GM12878 (cell line): Measurements from ENCODE around the gene CAMK2D. TPM values are rescaled to one million over a fixed set of nuclear protein-coding genes. Genes with fewer than 3 reads are reported as not detected.
A peak's percentile ranks its signal among the peaks of the same experiment; 100 is the strongest.

ENCODE experiments used
- ATAC-seq: fragments of 200-7000 bp; cut with Tn5 transposase; 3 replicates; pipeline ENCODE4 v1.9.1; 2020; ENCODE audit warnings: mild to moderate bottlenecking, moderate library complexity
- BruUV-seq: library from RNA; stranded (reverse); fragments of 400-500 nt; replicated peaks from 2 replicates; lab custom pipeline; 2021; lab: Mats Ljungman, UMichigan
- CTCF ChIA-PET: fragments of 300-600 bp; sonication (Branson Sonifier 250); formaldehyde crosslinking; extraction: SDS; loops from one replicate; lab custom pipeline; 2021; ENCODE audit warnings: inconsistent platforms; lab: Yijun Ruan, JAX
- POLR2A ChIA-PET: fragments of 350-600 bp; formaldehyde crosslinking; extraction: SDS; loops from one replicate; lab custom pipeline; 2021; ENCODE audit warnings: inconsistent platforms; lab: Charles Lee
- RAD21 ChIA-PET: fragments of 300-600 bp; sonication (Branson Sonifier 250); formaldehyde crosslinking; loops from one replicate; lab custom pipeline; 2023; ENCODE audit warnings: antibody characterized with exemption; ENCODE audit not compliant: unreplicated experiment; lab: Charles Lee
- SMC1A ChIA-PET: fragments of 300-600 bp; sonication (Branson Sonifier 250); formaldehyde crosslinking; loops from one replicate; lab custom pipeline; 2023; ENCODE audit not compliant: unreplicated experiment, uncharacterized antibody; lab: Charles Lee
- DNase-seq: peaks from one replicate; pipeline ENCODE4 v3.0.0-alpha.2; 2011; ENCODE audit warnings: low read depth, low spot score
- FAIRE-seq: peaks from 3 replicates; lab custom pipeline; 2011; peaks lifted over from hg19 to GRCh38; lab: Jason Lieb, UNC
- H2AFZ ChIP-seq: 2 replicates; pipeline ENCODE4 v1.6.0; 2011; ENCODE audit warnings: low read depth, low read length, control low read depth; ENCODE audit not compliant: control insufficient read depth
- H3K27ac ChIP-seq: 2 replicates; pipeline ENCODE4 v1.5.1; 2011; ENCODE audit warnings: control low read depth; ENCODE audit not compliant: control insufficient read depth, insufficient read depth
- H3K27me3 ChIP-seq, 2 experiments: replicated peaks in 1 of 2; 2 replicates each; pipeline versions ENCODE4 v1.6.0 to v1.6.1; 2011; ENCODE audit warnings: low read length in 1 of 2; ENCODE audit not compliant: control insufficient read depth in 2 of 2, insufficient read depth in 2 of 2
- H3K36me3 ChIP-seq, 2 experiments: 2 replicates each; pipeline ENCODE4 v1.5.1; 2011; ENCODE audit warnings: low read length in 1 of 2; ENCODE audit not compliant: control insufficient read depth in 2 of 2, insufficient read depth in 2 of 2
- H3K4me1 ChIP-seq: 2 replicates; pipeline ENCODE4 v1.6.1; 2011; ENCODE audit warnings: mild to moderate bottlenecking, low read length, moderate library complexity, mixed read lengths; ENCODE audit not compliant: control insufficient read depth, insufficient read depth
- H3K4me2 ChIP-seq: 2 replicates; pipeline ENCODE4 v1.6.0; 2011; ENCODE audit warnings: control low read depth; ENCODE audit not compliant: control insufficient read depth, insufficient read depth
- H3K4me3 ChIP-seq: fragments of 200-600 bp; sonication (generic); 2 replicates; pipeline ENCODE4 v1.5.1; 2016
- H3K79me2 ChIP-seq: 2 replicates; pipeline ENCODE4 v1.6.0; 2011; ENCODE audit warnings: low read length; ENCODE audit not compliant: control insufficient read depth, insufficient read depth
- H3K9ac ChIP-seq: 2 replicates; pipeline ENCODE4 v1.8.0; 2011; ENCODE audit warnings: low read length, control low read depth, mixed read lengths; ENCODE audit not compliant: control insufficient read depth, insufficient read depth
- H3K9me3 ChIP-seq: replicated peaks from 3 replicates; pipeline ENCODE4 v1.5.1; 2011; ENCODE audit warnings: mild to moderate bottlenecking, low read length; ENCODE audit not compliant: control insufficient read depth, insufficient read depth
- H4K20me1 ChIP-seq: 2 replicates; pipeline ENCODE4 v1.6.0; 2011; ENCODE audit not compliant: control insufficient read depth, insufficient read depth
- ATF7 ChIP-seq: fragments of 450-650 bp; IDR thresholded peaks from 2 replicates; pipeline ENCODE4 v1.6.1; 2016; ENCODE audit warnings: low read depth, mild to moderate bottlenecking
- EP300 ChIP-seq, 2 experiments: fragments of 150-350 bp in 1 of 2; IDR thresholded peaks; 2 replicates each; pipeline ENCODE4 v1.6.1; 2011 to 2012; ENCODE audit warnings: low read depth in 2 of 2, low read length in 2 of 2, borderline replicate concordance in 1 of 2, improper control_type of control experiment in 1 of 2, inconsistent platforms in 1 of 2; ENCODE audit not compliant: control insufficient read depth in 1 of 2
- FOXK2 ChIP-seq: fragments of 450-650 bp; IDR thresholded peaks from 2 replicates; pipeline ENCODE4 v1.6.1; 2017; ENCODE audit warnings: mild to moderate bottlenecking, moderate library complexity
- IKZF2 ChIP-seq, 2 experiments: fragments of 450-650 bp; IDR thresholded peaks; 2 replicates each; pipeline ENCODE4 v1.6.1; 2017; ENCODE audit warnings: mild to moderate bottlenecking in 2 of 2, moderate library complexity in 2 of 2
- KDM1A ChIP-seq: fragments of 200-600 bp; sonication (generic); IDR thresholded peaks from 2 replicates; pipeline ENCODE4 v1.6.1; 2016; ENCODE audit warnings: borderline replicate concordance
- MTA2 ChIP-seq: fragments of 450-650 bp; IDR thresholded peaks from 2 replicates; pipeline ENCODE4 v1.6.1; 2016; ENCODE audit warnings: low read depth, mild to moderate bottlenecking, moderate library complexity
- NBN ChIP-seq: fragments of 450-650 bp; IDR thresholded peaks from 2 replicates; pipeline ENCODE4 v1.6.1; 2016
- POLR2A ChIP-seq: IDR thresholded peaks from 2 replicates; pipeline ENCODE4 v1.6.1; 2011; ENCODE audit warnings: low read depth, mild to moderate bottlenecking, low read length
- POU2F2 ChIP-seq: IDR thresholded peaks from 3 replicates; pipeline ENCODE4 v1.6.1; 2011; ENCODE audit warnings: low read depth, mild to moderate bottlenecking, low read length, borderline replicate concordance
- REST ChIP-seq: IDR thresholded peaks from 2 replicates; pipeline ENCODE4 v1.6.1; 2012; ENCODE audit warnings: mild to moderate bottlenecking, low read depth, low read length
- SKIL ChIP-seq: fragments of 450-650 bp; IDR thresholded peaks from 2 replicates; pipeline ENCODE4 v1.6.1; 2017; ENCODE audit warnings: mild to moderate bottlenecking, low read depth, inconsistent platforms; ENCODE audit not compliant: poor library complexity, severe bottlenecking
- SMARCA5 ChIP-seq: fragments of 450-650 bp; IDR thresholded peaks from 2 replicates; pipeline ENCODE4 v1.6.1; 2017; ENCODE audit warnings: mild to moderate bottlenecking
- SP1 ChIP-seq: IDR thresholded peaks from one replicate; pipeline ENCODE4 v1.6.1; 2011; ENCODE audit warnings: low read depth, low read length
- TAF1 ChIP-seq: IDR thresholded peaks from 2 replicates; pipeline ENCODE4 v1.6.1; 2011; ENCODE audit warnings: mild to moderate bottlenecking, low read depth, low read length, borderline replicate concordance
- ZNF592 ChIP-seq: fragments of 450-650 bp; IDR thresholded peaks from 2 replicates; pipeline ENCODE4 v1.6.1; 2017; ENCODE audit warnings: mild to moderate bottlenecking, moderate library complexity
- WGBS: methylation state at CpG from one replicate; pipeline ENCODE4 v1.1.6; 2016; ENCODE audit warnings: low lambda C conversion rate; ENCODE audit not compliant: insufficient replicate concordance, insufficient coverage; ENCODE audit errors: missing lambda C conversion rate; 5-methylcytosine and 5-hydroxymethylcytosine counted together
- in situ Hi-C: fragments of 300-500 bp; cut with MboI; formaldehyde crosslinking; loops from 9 replicates; pipeline ENCODE4 v1.14.3; 2018; ENCODE audit warnings: mixed read lengths
- intact Hi-C: fragments of 100-400 bp; cut with micrococcal nuclease; formaldehyde crosslinking; loops from one replicate; pipeline ENCODE4 v1.14.2; 2022; ENCODE audit not compliant: unreplicated experiment
- polyA plus RNA-seq, 11 experiments: library from polyadenylated mRNA; depleted of rRNA in 4 of 11; unstranded in 6 of 11; stranded (reverse) in 5 of 11; fragments of >200 nt; fragmentation: Nextera tagmentation in 4 of 11; fragmentation: Illumina TruSeq in 1 of 11; extraction: Ambion mirVana in 4 of 11; extraction: Trizol in 1 of 11; gene quantifications; 1 replicate in 1 of 11; 2 replicates in 10 of 11; pipeline versions ENCODE4 v1.2.1 to v1.2.3, GENCODE V29; 2011 to 2016; ENCODE audit warnings: inconsistent platforms in 2 of 11, missing spikeins in 2 of 11, low read depth in 1 of 11
- total RNA-seq, 4 experiments: library from RNA; depleted of rRNA in 3 of 4; stranded (reverse); fragments of >200 nt in 3 of 4; fragmentation: Illumina TruSeq in 1 of 4; extraction: Trizol in 1 of 4; gene quantifications; 2 replicates each; pipeline versions ENCODE4 v1.2.1 to v1.2.3, GENCODE V29; 2013 to 2021

Gene CAMK2D
- total and polyA plus RNA-seq, 10 of the 15 experiments (the other 5 are each of a cell fraction or from before 2014, with no cell fraction given), result 6.9 to 88.5 (median 12.9) TPM

- RAD21 ChIA-PET, result interaction anchor here (0.6 to 2.0 kb wide), 4 partner anchors 16 to 235 kb away, joined by 3 to 5 read pairs (median 4); no protein-coding TSS in a partner anchor
- Histone ChIP-seq H3K4me2 (peak overlapping the region; percentile 11; the same call in 1 of the 2 replicates), H3K27me3 (no peaks in the 10 kb centered on the region), H3K4me1 (peaks cover 12% of the 10 kb centered on the region), H3K9ac (no peak overlapping the region), H3K27ac (peak overlapping the region; percentile 52; the same call in 1 of the 2 replicates), H3K4me3 (no peak overlapping the region), H4K20me1 (no peaks in the 10 kb centered on the region), H3K79me2 (no peaks in the 10 kb centered on the region), H2AFZ (no peak overlapping the region), H3K36me3 (peaks cover 3 to 4% of the 10 kb centered on the region in 2 experiments; a peak in 3 of 4 replicates), H3K9me3 (no peaks in the 10 kb centered on the region)
- 0% methylated on average over 1 of the region's 1 CpG for WGBS
- DNase-seq, result peak; percentile 20
- BruUV-seq, result no TSS peak
- in situ Hi-C loops (no loop called here), intact Hi-C loops (no loop called here)
- SMC1A ChIA-PET, result interaction anchor here (0.8 to 2.1 kb wide), 5 partner anchors 9 to 23 kb away, joined by 3 to 6 read pairs (median 4); no protein-coding TSS in a partner anchor
- peak; percentile 93 for ATAC-seq
- CTCF ChIA-PET, result interaction anchor here (1.6 kb wide), 1 partner anchor 118 kb away, joined by 3 read pairs; no protein-coding TSS in a partner anchor
- peak; percentile 89 for FAIRE-seq
- POLR2A ChIA-PET, result no interaction called here
- TF ChIP-seq MTA2, result 0 out of 2 replicates have a peak, but pooled peaks have one; percentile 36
- peak in 1 of 2 experiments; percentile 33; a peak in 1 of 4 replicates for TF ChIP-seq IKZF2 (IDR thresholded peaks at IDR 0.05)
- 0 out of 4 replicates have a peak, but pooled peaks of 1 of the 2 experiments have one; percentile 29 for TF ChIP-seq EP300 (IDR thresholded peaks at IDR 0.05; ENCODE audit: borderline replicate concordance in 1 of 2, control insufficient read depth in 1 of 2, low read depth in 2 of 2, low read length in 2 of 2)
- no peak for TF ChIP-seq NBN
- peak; percentile 46; the same call in 1 of the 2 replicates for TF ChIP-seq ATF7
- TF ChIP-seq POU2F2, result no peak
- TF ChIP-seq SMARCA5, result 0 out of 2 replicates have a peak, but pooled peaks have one; percentile 17
- no peak for TF ChIP-seq ZNF592
- no peak for TF ChIP-seq SP1
- no peak for TF ChIP-seq POLR2A
- TF ChIP-seq KDM1A, result no peak
- no peak for TF ChIP-seq TAF1
- TF ChIP-seq FOXK2, result no peak
- no peak for TF ChIP-seq REST
- TF ChIP-seq SKIL, result peak; percentile 28
These were observed 237.4 kb downstream of the CAMK2D start for GRCh38 chr4:113524096-113524495.
